DMS53 treated with DMSO at 0.1 percent for 48 hours (cell line): Measurements from ENCODE around the gene OR8B12.

Experiments
- DNase-seq: peaks from one replicate; lab custom pipeline; 2025; ENCODE audit not compliant: unreplicated experiment; lab: John Stamatoyannopoulos, UW

Gene OR8B12

GRCh38 chr11:124543554-124543953, at the start of gene OR8B12:
TSS of gene OR8B12 (minus strand) at chr11:124543654. CDS start at chr11:124543654, 0 bp downstream.
- no peak for DNase-seq

- DNase-seq = no peak
Observed at GRCh38 chr11:124592627-124593026, 49.2 kb upstream of the OR8B12 start.

GRCh38 chr11:124591430-124591829, 48.0 kb upstream of the OR8B12 start:
- no peak for DNase-seq

GRCh38 chr11:124586238-124586860, 42.9 kb upstream of the OR8B12 start:
- peak; percentile 76 for DNase-seq

GRCh38 chr11:124584681-124585372, 41.4 kb upstream of the OR8B12 start:
- no peak for DNase-seq

GRCh38 chr11:124583781-124584180, 40.3 kb upstream of the OR8B12 start:
- DNase-seq = no peak

- no peak for DNase-seq
Observed at GRCh38 chr11:124582565-124582964, 39.1 kb upstream of the OR8B12 start.

- no peak for DNase-seq
Observed at GRCh38 chr11:124581817-124582216, 38.4 kb upstream of the OR8B12 start.

GRCh38 chr11:124578761-124579160, 35.3 kb upstream of the OR8B12 start:
- no peak for DNase-seq

- no peak for DNase-seq
Observed at GRCh38 chr11:124577716-124578427, 34.4 kb upstream of the OR8B12 start.

- no peak for DNase-seq
Observed at GRCh38 chr11:124570160-124570559, 26.7 kb upstream of the OR8B12 start.

GRCh38 chr11:124569697-124570096, 26.2 kb upstream of the OR8B12 start, which contains the start of gene OR8A1:
TSS of gene OR8A1 (plus strand) at chr11:124569997. CDS start at chr11:124570120, 123 bp downstream.
- DNase-seq = no peak

GRCh38 chr11:124556828-124557227, 13.4 kb upstream of the OR8B12 start:
- no peak for DNase-seq

GRCh38 chr11:124551987-124552386, 8.5 kb upstream of the OR8B12 start:
- no peak for DNase-seq

- no peak for DNase-seq
Observed at GRCh38 chr11:124551189-124551588, 7.7 kb upstream of the OR8B12 start.

GRCh38 chr11:124543145-124543544, 309 bp downstream of the OR8B12 start:
- no peak for DNase-seq

GRCh38 chr11:124541204-124541603, 2.2 kb downstream of the OR8B12 start:
- DNase-seq = no peak

- DNase-seq = no peak
Observed at GRCh38 chr11:124538019-124538418, 5.4 kb downstream of the OR8B12 start.

- no peak for DNase-seq
Observed at GRCh38 chr11:124536520-124536919, 6.9 kb downstream of the OR8B12 start.

- no peak for DNase-seq
Observed at GRCh38 chr11:124535552-124536232, 7.8 kb downstream of the OR8B12 start.

- DNase-seq = no peak
Observed at GRCh38 chr11:124534051-124534450, 9.4 kb downstream of the OR8B12 start.
